Astrocyte of the spinal cord (primary cell): Measurements from ENCODE around the gene MDH1B.

Experiments
- DNase-seq: peaks from one replicate; pipeline ENCODE4 v3.0.0; 2011; ENCODE audit warnings: low read depth, low spot score
- H3K4me3 ChIP-seq: 2 replicates; pipeline ENCODE4 v1.5.1; 2011; ENCODE audit warnings: low read depth, mild to moderate bottlenecking, low read length, moderate library complexity
- in situ Hi-C: cut with HindIII; loops from 2 replicates; pipeline ENCODE4 v1.10.0; 2017; ENCODE audit warnings: low sequenced_read_pairs
- TF ChIP-seq, protein P1 (sequence below): IDR thresholded peaks from 2 replicates; pipeline ENCODE4 v1.5.1; 2012; ENCODE audit warnings: low read depth, mild to moderate bottlenecking, low read length, inconsistent platforms

Gene MDH1B

DNA sequence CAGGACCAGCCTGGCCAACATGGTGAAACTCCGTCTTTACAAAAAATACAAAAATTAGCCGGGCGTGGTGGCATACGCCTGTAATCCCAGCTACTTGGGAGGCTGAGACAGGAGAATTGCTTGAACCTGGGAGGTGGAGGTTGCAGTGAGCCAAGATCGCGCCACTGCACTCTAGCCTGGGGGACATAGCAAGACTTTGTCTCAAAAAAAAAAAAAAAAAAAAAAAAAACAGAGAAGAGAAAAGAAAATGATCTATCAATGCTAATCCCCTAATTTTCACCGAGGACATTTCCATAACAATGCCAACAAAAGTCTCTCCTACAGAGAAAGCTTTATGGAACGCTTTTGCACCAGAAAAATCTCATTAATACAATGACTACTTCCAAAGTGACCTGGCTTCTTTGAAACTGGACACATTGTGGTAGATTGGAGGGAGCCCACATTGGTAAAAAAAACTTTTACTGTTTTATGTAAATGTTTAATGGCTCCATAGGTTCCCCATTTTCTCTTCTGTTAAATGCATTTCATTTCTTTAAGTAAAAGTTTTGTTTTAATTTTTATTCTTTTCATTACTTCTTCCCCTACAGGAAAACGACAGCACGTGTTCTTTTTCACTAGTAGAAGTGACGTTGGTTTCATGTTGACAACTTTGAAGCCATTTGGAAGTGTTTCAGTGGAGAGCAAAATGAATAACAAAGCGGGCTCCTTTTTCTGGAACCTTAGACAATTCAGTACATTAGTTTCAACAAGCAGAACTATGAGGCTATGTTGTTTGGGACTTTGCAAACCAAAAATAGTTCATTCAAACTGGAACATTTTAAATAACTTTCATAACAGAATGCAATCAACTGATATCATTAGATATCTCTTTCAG is 1.2 kb upstream of the MDH1B start:
- TF ChIP-seq, protein P1, sequence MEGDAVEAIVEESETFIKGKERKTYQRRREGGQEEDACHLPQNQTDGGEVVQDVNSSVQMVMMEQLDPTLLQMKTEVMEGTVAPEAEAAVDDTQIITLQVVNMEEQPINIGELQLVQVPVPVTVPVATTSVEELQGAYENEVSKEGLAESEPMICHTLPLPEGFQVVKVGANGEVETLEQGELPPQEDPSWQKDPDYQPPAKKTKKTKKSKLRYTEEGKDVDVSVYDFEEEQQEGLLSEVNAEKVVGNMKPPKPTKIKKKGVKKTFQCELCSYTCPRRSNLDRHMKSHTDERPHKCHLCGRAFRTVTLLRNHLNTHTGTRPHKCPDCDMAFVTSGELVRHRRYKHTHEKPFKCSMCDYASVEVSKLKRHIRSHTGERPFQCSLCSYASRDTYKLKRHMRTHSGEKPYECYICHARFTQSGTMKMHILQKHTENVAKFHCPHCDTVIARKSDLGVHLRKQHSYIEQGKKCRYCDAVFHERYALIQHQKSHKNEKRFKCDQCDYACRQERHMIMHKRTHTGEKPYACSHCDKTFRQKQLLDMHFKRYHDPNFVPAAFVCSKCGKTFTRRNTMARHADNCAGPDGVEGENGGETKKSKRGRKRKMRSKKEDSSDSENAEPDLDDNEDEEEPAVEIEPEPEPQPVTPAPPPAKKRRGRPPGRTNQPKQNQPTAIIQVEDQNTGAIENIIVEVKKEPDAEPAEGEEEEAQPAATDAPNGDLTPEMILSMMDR: no peak
- no peak for DNase-seq
- in situ Hi-C loops: no loop called here
- peak overlapping the region; percentile 89 for H3K4me3 ChIP-seq

DNA sequence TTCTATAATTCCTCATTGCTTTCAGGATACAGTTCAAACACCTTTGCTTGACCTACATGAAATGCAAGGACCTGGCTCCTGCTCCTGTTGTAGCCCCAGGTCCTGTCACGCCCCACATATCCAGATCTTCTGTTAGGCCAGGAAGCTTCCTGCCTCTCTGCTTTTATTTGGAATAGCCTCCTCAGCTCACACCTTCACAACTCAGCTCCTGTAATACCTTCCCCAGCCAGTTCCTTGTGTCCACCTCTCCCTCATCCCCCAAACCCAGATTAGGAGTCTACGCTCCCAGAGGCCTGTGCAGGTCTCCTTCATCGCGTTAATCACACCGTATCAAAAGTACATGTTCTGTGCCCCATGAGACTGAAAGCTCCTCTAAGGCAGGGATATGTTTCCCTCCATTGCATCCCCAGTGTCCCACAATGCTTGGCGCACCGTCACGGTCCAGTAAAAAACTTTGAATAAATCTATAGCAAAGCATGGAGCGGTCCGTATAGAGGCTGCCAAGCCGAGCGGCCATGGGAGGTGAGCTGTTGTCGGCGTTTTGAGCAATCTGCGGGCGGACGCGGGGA is 371 bp downstream of the MDH1B start:
- DNase-seq: no peak
- peak overlapping the region; percentile 89 for H3K4me3 ChIP-seq
- in situ Hi-C loops: no loop called here
- TF ChIP-seq, protein P1: no peak

DNA sequence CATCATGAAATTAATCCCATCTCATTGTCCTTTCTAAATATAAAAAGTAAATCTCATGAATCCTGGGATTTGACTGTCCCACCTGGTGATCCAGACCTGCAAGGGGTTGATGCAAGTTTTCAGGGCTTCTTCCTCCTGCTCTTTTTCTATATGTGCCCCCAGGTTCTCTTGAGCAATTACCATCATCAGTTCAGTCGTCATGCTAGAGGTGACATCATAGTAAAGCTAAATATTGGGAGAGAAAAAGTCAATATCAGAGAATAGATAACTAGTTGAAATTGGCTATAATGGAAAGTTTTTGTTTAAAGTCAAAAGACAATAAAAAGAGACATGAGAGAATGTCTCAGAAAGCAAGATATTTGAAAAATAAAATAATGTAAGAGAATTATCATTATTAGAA is 8.3 kb downstream of the MDH1B start:
- in situ Hi-C loops: no loop called here
- H3K4me3 ChIP-seq: no peak overlapping the region
- TF ChIP-seq, protein P1: no peak
- no peak for DNase-seq

DNA sequence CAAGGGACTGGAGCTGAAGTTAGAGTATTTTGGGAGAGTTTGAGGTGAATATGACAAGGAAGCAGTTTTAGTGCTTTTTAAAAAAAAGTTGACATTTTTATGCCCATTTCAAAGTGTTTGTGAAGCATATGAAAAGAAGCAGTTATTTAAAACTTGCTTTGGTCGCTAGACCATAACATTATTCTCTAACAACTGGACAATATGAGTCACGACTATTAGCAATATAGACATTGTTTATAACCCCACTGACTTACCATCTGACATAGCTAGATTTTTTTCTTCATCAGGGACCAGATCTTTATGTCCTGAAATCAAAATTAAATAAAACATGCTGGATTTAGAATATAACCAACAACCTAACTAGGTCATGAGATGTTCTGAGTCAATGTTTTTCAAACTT is 24.3 kb downstream of the MDH1B start:
- in situ Hi-C loops: no loop called here
- H3K4me3 ChIP-seq: no peak overlapping the region
- TF ChIP-seq, protein P1: no peak
- no peak for DNase-seq

DNA sequence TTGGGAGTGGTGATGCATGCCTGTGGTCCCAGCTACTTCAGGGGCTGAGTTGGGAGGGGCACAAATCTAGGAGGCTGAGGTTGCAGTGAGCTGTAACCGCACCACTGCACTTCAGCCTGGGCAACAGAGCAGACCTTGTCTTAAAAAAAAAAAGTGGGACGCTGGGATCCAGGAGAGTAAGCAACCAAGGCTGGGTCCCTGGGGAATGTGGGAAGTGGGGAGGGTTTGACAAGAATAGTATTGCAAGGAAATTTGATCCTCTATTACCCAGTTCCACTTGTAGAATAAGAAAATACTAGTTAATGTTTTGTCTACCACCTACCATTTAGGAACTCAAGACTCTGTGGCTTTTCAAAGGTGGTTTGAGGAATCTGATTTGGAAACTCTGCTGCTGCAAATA is 25.9 kb downstream of the MDH1B start:
- H3K4me3 ChIP-seq: no peak overlapping the region
- TF ChIP-seq, protein P1: no peak
- no peak for DNase-seq
- in situ Hi-C loops: no loop called here

DNA sequence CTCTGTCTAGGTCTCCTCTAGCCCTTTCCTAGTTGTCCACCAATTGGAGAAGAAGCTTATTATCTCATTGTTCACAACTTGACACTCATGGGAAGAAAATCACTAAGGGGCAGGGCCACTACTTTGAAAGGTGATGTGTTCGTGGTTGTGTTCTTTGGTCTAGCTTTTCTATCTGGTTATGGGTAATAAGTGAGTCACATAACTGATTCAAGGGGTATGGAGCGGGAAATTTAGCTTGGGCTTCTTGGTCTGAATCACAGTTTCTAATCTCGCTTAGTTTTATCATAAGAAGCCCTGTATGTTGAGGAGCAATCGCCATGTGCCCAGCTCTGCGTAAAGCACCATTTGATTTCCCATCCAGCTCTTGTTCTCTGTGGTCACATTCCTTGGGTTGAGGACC is 28.2 kb downstream of the MDH1B start:
- no peak for DNase-seq
- in situ Hi-C loops: no loop called here
- no peak overlapping the region for H3K4me3 ChIP-seq
- TF ChIP-seq, protein P1: no peak
